ENCODE measurements around the gene HIPK4. TPM values are rescaled to one million over a fixed set of nuclear protein-coding genes. Genes with fewer than 3 reads are reported as not detected.

The HIPK4 gene
- total RNA-seq, 1 experiment from 2014 or later: 0.74 TPM

GRCh38 chr19:40411958-40412499 is 22.0 kb upstream of the HIPK4 start (continued):
- TF ChIP-seq TCF7L2 (IDR thresholded peaks at IDR 0.05; ENCODE audit: borderline replicate concordance, extremely low read depth, insufficient read depth, insufficient read length): no peak
- TF ChIP-seq JUND (IDR thresholded peaks at IDR 0.05): no peak

DNA sequence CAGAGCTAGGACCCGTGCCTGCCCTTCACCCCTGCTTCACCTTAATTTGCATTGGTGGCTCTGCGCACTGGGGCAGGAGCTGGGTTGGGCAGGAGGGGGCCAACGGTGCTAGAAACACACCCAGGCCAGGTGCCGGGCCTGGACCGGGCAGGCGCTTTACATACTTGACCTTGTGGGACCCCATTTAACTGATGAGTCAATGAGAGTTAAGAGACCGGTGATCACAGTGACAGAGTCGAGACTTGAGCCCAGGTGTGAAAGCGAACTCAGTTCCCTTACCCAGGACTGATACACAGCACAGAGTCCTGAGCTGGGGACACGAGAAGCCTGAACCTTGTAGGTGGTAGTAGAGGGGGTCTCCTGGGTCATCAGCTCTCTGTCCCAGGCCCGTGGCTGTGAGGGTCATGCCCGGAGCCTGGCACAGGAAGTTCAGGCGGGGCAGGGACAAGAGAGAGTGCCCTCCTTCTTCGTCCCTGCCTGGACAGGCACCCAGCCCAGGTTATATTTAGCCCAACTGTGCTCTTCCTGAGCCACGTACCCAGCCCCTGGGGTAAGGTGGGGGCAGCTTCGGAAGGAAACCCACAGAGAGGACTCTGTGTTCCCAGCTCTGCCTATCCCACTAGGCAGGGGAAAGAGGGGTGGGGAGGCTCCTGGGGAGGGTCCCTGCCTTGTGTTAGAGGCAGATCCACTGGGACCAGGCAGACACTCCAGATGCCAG is 21.3 kb upstream of the HIPK4 start:
- ChIA-PET POLR2A (interaction anchor here (4.8 kb wide), 1 partner anchor 9 kb away, joined by 14 read pairs; no protein-coding TSS in a partner anchor), CTCF (interaction anchor here (0.8 to 1.2 kb wide), 2 partner anchors 15 to 54 kb away, joined by 3 read pairs; partner anchors contain the start of genes BLVRB and SERTAD1), RAD21 (ENCODE audit: low non-redundant PET in 1 of 2, low total read pairs in 2 of 2, uncharacterized antibody in 2 of 2, unreplicated experiment in 2 of 2) (interaction anchor here in 1 of 2 experiments (1.1 kb wide), 1 partner anchor 9 kb away, joined by 3 read pairs; no protein-coding TSS in a partner anchor)
- Histone ChIP-seq H3K27me3 (ENCODE audit: insufficient read depth, low read length) (no peaks in the 10 kb centered on the region), H3K9ac (ENCODE audit: low read length) (peak overlapping the region; percentile 62), H3K36me3 (ENCODE audit: control insufficient read depth in 1 of 2, insufficient read depth in 2 of 2, low read length in 2 of 2) (no peaks in the 10 kb centered on the region), H3K27ac (ENCODE audit: low read depth, low read length) (peak overlapping the region; percentile 43; the same call in 1 of the 2 replicates), H3K4me3 (replicated peaks in 1 of 2; ENCODE audit: low read depth in 1 of 2, low read length in 2 of 2) (peak overlapping the region; percentile 9 to 45; a peak in 2 of 4 replicates), H2AFZ (ENCODE audit: low read depth, low read length, poor library complexity, severe bottlenecking) (peak overlapping the region; percentile 95), H3K4me1 (ENCODE audit: control insufficient read depth in 1 of 2, insufficient read depth in 2 of 2, low read length in 2 of 2) (peaks cover 26 to 54% of the 10 kb centered on the region in 2 experiments), H3K79me2 (ENCODE audit: insufficient read depth, low read length) (no peaks in the 10 kb centered on the region), H3K9me3 (ENCODE audit: control insufficient read depth in 1 of 2, insufficient read depth in 1 of 2, low read depth in 1 of 2, low read length in 2 of 2) (no peaks in the 10 kb centered on the region), H3K9me2 (ENCODE audit: insufficient read depth) (no peaks in the 10 kb centered on the region), H3K4me2 (ENCODE audit: low read length) (peak overlapping the region; percentile 87), H4K20me1 (ENCODE audit: insufficient read depth) (no peaks in the 10 kb centered on the region)
- no peak for DNase-seq (ENCODE audit: low read depth, low spot score)
- peak; percentile 70 for ATAC-seq
- intact Hi-C loops (cut with micrococcal nuclease): no loop called here
- BruUV-seq (replicated peaks): no TSS peak
- TF ChIP-seq SRF (IDR thresholded peaks at IDR 0.05; ENCODE audit: low read depth) (no peak), SP1 (IDR thresholded peaks at IDR 0.05; ENCODE audit: low read depth) (peak; percentile 60), CEBPB (IDR thresholded peaks at IDR 0.05; ENCODE audit: low read depth) (no peak), ELF1 (IDR thresholded peaks at IDR 0.05; ENCODE audit: borderline replicate concordance, low read depth) (no peak), POLR2A (IDR thresholded peaks at IDR 0.05; ENCODE audit: borderline replicate concordance, extremely low read depth, insufficient read depth, insufficient read length) (no peak), FOSL1 (IDR thresholded peaks at IDR 0.05; ENCODE audit: low read depth) (no peak), SIN3A (IDR thresholded peaks at IDR 0.05; ENCODE audit: low read depth) (no peak), ZFX (IDR thresholded peaks at IDR 0.05) (no peak), CTCF (IDR thresholded peaks at IDR 0.05 in 2 of 3, conservative IDR thresholded peaks at IDR 0.05 in 1 of 3; ENCODE audit: borderline replicate concordance in 1 of 3, insufficient read depth in 1 of 3, low read depth in 2 of 3, low read length in 2 of 3) (no peak), POLR2AphosphoS5 (IDR thresholded peaks at IDR 0.05; ENCODE audit: low read depth, low read length) (peak; percentile 46; the same call in 1 of the 2 replicates)
- TF ChIP-seq, protein P1, sequence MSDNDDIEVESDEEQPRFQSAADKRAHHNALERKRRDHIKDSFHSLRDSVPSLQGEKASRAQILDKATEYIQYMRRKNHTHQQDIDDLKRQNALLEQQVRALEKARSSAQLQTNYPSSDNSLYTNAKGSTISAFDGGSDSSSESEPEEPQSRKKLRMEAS (IDR thresholded peaks at IDR 0.05): peak; percentile 27; the same call in 1 of the 2 replicates
- TF ChIP-seq, protein P2, sequence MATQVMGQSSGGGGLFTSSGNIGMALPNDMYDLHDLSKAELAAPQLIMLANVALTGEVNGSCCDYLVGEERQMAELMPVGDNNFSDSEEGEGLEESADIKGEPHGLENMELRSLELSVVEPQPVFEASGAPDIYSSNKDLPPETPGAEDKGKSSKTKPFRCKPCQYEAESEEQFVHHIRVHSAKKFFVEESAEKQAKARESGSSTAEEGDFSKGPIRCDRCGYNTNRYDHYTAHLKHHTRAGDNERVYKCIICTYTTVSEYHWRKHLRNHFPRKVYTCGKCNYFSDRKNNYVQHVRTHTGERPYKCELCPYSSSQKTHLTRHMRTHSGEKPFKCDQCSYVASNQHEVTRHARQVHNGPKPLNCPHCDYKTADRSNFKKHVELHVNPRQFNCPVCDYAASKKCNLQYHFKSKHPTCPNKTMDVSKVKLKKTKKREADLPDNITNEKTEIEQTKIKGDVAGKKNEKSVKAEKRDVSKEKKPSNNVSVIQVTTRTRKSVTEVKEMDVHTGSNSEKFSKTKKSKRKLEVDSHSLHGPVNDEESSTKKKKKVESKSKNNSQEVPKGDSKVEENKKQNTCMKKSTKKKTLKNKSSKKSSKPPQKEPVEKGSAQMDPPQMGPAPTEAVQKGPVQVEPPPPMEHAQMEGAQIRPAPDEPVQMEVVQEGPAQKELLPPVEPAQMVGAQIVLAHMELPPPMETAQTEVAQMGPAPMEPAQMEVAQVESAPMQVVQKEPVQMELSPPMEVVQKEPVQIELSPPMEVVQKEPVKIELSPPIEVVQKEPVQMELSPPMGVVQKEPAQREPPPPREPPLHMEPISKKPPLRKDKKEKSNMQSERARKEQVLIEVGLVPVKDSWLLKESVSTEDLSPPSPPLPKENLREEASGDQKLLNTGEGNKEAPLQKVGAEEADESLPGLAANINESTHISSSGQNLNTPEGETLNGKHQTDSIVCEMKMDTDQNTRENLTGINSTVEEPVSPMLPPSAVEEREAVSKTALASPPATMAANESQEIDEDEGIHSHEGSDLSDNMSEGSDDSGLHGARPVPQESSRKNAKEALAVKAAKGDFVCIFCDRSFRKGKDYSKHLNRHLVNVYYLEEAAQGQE (IDR thresholded peaks at IDR 0.05; ENCODE audit: low read depth): no peak

All from HCT116 (cell line).